HG03378 (cell line): ENCODE results near the gene PAIP2.
"Not testable (repeated sequence)": the region's sequence is repeated elsewhere in the genome, so short reads cannot be mapped to it uniquely, and the experiment has no call there.

ENCODE experiments used
- ATAC-seq: cut with Tn5 transposase; IDR thresholded peaks from one replicate; pipeline ENCODE4 v1.9.1; 2021; ENCODE audit warnings: mild to moderate bottlenecking, moderate library complexity; ENCODE audit not compliant: unreplicated experiment

Gene PAIP2

DNA sequence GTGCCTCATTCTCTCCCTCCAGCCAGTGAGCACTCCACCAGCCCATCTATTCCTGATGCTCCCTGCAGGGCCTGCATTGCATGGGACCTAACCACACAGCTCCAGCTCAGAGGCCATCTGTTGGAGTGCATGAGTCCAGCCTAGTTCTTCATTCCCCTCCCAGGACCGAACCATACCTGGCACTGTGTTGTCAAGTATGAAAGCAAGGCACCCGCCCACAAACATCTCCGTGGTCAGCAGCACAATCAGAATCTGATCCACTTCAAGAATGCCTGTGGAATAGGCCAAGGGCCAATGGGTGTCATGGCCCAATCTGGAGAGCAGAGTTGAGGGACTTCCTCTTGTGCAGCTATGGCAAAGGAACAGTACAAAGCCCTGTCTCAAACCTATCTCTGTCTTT, 35.6 kb downstream of the PAIP2 start:
- ATAC-seq = no peak

DNA sequence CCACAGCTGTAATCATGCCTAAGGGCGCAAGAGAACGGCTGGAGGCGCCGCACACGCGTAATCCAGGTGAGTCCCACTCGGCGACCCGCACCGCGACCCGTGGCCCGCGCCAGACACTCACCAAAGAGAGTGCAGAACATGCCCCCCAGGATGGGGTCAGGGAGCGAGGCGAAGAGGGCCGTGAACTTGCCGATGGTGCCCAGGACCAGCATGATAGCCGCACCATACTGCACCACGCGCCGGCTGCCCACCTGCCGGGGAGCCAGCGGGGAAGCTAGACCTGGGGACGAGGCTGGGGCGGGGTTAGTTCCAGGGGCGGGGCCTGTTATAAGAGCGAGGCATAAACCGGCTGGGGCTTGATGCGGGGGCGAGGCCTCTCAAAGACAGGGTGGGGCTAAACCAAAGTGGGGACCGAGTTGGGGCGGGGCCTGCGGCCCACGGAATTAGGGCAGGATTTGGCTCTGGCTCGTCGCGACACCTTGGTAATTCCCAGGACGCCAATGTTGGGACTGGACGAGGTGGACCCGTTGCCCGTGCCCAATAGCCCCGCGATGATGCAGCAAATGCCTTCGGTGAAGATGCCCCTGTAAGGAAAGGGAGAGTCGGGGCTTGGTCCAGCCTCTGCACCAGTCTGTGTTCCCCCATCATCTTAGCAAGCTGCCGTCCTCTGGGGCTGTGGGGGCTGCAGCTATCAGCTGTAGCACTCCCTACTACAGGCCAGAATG, 36.6 kb downstream of the PAIP2 start:
- ATAC-seq = no peak

DNA sequence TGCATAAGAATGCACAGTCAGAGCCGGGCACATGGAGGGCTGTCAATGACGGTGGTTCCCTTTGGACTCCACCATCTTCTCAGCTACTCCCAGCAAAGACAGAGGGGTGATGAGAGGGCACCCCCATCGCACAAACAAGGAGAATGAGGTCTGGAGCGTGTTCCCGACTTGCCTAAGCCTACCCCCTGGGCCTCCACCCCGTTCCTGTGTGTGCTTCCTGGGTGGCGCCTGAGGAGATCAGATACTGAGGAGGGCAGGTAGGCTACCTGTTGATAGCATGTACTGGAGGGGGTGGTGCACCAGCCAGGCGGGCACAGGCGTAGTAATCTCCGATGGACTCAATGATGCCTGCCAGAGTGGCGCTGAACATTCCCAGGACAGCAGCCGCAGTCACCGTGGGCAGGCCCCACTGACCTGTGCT, 37.3 kb downstream of the PAIP2 start:
- ATAC-seq = no peak

DNA sequence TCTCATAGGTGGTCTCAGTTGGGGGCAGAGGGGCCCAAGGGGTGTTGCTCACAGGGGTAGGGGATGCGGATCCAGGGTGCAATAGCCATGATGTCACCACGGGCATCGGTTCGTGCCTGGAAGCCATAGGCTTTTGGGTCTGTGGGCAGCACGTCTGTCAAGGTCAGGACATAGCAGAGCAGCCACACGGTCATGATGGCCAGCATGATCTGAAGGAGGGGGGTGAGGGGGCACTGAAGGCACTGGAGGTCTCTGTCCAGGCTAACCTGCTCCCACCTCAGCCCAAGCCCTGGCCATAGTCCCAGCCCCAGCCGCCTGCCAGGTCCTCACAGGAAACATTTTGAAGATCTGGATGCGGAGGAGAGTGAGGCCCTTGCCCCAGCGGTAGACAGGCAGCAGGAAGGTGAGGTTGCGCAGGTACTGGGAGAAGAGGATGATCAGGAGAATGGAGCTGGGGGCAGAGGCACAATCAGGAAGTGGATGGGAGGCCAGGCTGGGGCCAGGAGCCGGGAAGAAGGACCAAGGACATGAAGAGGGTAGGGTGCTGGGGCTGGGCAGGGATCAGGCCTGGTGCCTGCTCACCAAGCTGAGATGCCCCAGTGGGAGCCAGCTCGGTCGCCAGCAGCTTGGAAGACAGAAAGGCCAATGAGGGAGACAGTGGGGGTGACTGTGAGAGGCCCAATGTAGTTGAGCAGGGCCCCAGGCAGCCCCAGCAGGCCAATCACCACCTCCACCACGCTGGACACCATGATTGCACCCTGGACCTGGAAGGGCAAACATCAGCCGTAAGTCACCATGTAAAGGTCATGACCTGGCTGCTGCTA, 38.2 kb downstream of the PAIP2 start:
- ATAC-seq = no peak

DNA sequence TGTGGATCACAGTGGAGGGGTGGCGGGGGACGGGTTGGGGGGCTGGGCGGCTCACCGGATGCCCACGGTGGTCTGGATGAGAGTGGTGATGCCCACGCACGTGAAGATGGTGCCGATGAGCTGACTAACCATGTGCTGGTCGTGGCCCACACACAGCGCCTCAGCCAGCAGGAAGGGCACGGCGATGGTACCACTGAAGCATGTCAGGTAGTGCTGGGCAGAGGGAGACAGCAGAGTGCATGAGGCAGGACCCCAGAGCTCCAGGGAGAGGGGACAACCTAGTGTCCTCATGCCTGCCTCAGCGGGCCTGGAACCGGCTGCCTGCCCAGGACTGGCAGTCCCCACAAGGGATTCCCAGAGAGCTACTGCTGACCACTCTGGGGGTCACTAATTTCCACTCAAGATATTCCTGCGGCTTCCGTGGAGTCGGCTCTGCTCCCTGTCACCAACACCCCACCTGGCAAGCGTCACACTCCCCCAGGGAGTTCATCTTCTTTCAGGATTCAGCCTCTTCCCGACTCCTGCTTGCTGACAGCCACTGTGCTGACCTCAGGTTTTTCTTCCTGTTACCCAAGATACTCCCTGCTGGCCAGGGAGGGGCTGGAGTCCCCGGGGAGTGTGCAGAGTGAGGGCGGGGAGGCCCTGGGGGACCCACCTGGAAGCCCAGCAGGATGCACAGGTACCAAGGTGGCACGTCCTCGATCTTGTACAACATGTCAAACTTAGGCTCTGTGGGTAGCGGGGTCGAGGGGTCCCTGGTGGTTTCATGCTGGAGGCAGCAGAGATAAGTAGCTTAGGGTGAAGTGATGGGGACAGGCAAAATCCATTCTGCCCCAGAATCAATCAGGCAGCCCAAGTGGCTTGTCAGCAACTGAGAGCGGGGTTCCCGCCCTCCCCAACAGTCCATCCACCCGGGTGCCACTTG, 40.4 kb downstream of the PAIP2 start:
- ATAC-seq = no peak

DNA sequence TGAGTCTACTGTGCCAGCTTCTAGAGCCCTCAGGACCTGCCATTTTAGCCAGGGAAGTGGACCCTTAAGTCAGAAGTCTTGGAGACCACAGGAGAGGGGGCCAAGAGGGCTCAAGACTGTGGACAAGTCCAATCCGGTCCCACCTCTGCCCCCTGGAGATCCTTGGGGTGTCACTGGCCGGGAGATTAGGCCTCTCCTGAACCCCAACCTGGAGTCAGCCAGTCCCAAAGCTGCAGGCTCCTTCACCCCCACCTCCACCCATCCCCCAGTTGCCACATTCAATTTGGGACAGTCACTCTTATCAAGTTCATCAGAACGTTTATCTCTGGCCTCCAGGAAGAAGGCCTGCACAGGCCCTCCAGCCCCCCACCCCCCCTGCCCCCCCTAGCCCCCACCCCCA, 41.2 kb downstream of the PAIP2 start:
- ATAC-seq = no peak

DNA sequence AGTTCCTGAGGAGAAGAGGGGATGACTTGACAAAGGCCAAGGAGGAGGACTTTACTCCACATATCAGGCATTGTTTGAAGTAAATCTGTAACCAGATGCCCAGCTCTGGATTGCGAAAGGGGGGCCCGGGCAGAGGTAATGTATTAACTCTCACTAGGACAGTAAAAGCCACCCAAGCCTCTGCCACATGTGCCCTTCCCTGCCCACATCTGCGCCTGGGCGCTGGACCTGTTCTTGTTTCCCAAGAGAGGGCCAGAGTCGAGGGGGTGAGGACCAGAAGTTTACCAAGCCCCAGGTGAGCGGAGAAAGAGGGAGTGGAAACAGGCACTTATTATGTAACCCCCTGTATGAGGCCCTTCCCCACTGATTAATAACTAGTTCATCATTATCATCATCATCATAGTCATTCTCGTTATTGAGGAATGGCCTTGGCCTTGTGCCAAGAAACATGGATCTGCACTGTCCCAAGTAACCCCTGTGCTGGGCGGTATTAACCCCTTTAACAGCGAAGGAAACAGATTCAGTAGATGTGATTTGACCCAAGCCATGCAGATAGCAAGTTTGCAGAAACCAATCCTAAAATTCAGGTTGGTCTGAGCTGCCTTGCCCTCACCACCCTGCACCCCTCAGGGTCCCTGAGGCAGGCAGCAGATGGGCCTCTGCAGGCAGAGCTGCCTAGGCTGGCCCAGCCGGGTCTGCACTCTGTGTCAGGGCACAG, 41.8 kb downstream of the PAIP2 start, which contains the start of gene SLC23A1:
SLC23A1 (minus strand) TSS at position 23 of the 718 bp plus-strand sequence. CDS start 44 bp downstream, outside the sequence.
- no peak for ATAC-seq

DNA sequence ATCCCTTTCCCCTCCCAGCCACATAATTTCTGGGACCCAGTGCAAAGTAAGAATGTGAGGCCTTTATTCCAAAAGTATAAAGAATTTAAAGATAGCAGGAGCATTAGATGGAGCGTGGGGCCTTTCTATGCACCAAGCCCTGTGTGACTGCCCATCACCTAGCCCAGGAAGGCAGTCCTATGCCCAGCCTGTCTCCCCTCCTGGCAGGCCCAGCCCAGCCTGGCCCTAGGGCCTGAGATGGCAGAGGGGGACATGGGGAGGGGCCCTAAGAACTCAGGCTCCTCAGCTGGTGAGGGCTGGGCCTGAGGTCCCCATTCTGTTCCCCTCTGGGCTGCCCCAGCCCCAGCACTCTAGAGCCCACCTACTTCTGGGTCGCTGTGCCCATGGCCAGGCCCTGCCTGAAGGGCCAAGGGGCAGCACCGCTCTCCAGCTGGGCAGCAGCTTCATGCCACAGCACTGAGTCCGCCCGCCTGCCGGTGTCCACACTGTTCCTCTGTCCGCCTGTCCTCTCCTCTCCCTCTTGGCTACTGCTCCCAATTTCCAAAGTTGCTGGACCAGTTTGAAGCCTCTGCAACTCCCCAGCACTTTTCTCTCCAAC, 42.4 kb downstream of the PAIP2 start:
- ATAC-seq = no peak

DNA sequence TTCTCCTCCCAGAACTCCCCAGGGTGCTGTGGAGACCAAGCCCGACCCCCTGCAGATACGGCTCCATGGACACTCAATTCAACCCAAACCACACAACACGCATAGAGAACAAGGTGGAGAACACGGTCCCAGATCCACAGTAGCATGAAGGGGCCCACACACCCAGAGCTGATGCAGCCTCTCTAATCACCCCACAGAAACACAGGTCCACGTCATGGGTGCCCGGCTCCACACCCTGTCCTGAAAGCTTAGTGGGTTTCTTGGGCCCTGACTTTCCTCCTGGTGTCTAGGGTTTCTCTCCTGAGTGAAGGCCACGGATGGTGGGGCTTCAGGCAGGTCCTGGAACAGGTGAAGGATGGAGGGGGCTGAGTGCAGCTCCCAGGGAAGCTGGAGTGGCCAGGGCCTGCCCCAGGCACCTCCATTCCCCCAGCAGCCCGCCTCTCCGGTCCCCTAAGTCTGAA, 43.0 kb downstream of the PAIP2 start:
- no peak for ATAC-seq

DNA sequence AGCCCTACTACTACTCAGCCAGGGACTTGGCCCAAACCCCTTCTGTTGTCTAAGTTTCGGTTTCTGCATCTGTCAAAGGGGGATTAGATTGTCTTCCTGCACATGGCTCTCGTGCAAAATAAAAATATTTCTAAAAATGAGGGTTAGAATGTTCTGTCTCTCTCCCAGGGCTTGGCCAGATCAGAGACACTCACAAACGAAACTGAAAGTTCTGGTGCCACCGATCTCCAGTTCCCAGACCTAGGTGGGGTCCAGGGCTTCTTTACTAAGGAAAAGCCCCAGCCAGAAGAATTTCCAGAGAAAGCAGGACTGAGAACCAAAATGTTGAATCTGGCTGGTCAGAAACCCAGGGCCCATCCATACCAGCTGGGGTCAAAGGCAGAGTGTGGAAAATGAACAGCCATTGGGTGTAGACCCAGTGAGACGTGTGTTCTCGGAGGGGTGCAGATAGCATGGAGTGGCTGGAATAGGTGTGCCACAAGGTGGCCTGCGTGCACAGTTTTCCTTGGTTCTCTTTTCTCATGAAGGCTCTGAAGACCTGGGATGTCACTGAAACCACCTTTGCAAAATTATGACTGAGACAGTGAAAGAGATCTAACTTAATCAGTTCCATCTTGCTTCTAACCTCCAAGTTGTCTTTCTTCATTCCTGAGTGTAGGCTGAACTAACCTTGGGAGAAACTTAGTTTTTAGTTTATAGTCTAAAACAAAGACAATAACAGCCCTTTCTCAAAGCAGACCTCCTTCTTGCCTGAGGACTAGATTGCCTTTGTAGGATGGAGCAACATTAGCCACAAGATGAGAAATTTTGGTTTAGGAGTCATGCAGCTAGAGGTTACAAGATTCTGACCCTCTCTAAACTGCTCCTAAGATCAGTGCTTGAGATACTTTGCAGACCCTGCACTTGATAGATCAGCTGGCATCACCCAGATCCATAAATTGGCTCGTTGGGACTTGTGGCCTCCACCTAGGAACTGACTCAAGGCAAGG, 43.7 kb downstream of the PAIP2 start:
- no peak for ATAC-seq

DNA sequence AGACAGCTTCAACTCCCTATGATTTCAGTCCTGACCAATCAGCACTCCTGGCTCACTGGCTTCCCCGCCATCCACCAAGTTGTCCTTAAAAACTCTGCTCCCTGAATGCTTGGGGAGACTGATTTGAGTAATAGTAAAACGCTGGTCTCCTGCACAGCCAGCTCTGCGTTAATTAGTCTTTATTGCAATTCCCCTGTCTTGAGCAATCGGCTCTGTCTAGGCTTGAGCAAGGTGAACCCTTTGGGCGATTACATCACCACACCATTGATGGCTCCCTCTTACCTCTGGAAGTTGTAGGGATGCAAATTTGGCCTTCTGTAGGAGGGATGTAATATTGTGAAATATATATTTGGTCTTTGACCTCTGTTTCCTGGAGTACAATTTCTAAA, 44.4 kb downstream of the PAIP2 start:
- no peak for ATAC-seq

DNA sequence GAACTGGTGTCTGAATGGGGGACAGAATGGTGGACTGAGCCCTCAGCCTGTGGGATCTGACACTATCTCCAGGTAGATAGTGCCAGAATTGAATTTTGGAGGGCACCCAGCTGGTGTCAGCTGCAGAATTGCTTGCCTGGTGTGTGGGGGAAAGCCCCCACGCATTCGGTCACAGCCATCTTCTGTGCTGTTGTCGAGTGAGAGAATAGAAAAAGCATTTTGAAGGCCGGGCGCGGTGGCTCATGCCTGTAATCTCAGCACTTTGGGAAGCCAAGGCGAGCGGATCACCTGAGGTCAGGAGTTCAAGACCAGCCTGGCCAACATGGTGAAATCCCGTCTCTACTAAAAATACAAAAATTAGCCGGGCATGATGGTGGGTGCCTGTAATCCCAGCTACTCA, 45.3 kb downstream of the PAIP2 start:
- ATAC-seq = not testable (repeated sequence)

DNA sequence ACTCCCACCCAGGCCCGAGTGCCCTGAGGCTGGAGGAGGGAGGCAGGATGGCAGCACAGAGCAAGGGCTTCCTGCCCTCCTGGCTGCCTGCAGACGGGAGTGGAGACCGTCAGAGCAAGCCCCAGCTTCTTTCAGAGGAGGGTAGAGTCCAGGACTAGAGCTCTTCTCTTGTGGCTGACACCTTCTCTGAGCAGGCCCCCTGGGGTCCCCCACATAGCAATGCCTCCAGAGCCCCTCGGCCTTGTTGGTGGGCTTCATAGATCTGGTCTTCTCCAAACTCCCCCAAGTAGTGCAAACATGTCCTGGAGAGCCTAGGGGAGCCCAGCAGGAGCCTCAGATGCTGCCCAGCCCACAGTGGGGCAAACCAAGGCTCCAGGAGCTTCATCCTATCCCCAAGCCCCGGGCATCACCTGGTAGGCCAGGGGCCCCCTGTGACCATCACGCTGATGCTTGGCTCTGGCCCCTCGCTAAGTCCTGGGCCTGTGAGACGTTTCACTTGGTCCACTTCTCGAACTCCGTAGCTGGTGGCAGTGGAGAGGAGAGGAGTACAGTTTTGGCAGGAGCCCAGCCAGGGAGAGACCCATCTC, 46.0 kb downstream of the PAIP2 start:
- ATAC-seq = no peak

DNA sequence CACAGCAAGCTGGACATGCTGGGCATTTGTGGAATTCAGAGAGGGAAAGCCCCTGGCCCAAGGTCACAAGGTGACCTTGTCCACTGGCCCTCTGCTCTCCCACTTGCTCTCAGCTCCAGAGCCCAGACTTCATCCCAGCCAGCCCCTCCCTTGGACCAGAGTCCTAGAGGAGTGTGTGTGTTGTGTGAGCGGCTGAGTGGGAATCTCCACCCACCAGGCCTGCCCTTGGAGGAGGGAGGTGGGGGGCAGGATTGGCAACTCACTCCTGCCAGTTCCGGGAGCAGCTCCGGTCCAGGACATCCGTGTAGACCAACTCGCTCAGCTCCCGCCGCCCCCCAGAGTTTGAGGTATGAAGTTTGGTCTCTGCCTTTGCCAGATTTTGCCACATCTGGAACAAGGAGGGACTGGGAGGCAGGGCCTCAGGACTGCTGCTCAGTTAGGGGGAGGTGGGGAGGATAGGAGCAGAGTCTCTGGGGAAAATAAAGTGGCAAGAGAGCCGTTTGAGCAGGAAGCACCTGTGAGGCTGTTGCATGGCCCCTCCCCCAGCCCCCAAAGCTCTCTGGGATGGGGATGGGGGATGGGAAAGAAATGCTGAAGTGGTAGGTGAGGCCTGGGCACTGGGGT, 46.7 kb downstream of the PAIP2 start:
- ATAC-seq = no peak

DNA sequence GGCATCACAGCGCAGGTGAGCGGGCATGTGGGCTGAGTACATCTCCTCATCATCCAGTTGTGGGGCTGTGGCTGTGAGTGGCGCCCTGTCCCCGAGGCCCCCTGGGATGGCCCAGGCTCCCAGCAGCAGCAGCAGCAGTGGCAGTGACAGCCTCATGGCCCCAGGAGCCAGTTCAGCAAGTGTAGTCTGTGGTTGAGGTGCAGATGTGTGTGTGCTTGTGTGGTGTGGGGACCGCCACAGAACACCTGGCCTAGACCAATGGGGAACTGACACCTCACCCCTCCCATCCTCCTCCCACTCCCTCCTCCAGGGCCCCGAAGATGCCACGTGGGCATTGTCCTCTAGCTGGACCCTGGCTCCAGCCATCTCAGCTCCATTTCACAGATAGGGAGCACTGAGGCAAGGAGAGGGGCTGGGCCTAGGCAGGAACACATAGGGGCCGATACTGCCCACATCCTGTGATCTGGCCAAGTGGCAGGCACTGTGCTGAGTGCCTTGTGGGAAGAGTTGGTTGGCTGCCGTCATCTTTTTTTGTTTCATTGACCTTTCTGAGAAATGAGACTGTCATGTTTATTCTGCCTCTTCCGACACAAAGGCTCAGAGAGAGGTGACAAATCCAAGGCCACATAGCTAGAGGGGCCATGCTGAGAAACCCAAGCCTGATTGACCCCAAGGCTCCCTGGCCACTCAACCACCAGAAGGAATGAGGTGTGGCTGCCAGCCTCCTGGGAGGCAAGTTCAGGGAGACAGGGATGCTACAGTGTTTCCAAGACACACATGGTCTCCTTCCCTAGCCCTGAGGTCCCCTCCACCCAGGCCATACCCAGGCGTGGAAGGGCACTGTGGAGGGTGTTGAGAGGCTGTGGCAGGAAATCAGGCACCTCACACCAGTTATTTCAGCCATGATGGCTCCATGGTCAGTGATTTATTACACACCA, 48.3 kb downstream of the PAIP2 start, which contains the start of gene MZB1:
MZB1 (minus strand) TSS at position 213 of the 938 bp plus-strand sequence; CDS start at position 156, 57 bp downstream.
- ATAC-seq = peak; percentile 36

DNA sequence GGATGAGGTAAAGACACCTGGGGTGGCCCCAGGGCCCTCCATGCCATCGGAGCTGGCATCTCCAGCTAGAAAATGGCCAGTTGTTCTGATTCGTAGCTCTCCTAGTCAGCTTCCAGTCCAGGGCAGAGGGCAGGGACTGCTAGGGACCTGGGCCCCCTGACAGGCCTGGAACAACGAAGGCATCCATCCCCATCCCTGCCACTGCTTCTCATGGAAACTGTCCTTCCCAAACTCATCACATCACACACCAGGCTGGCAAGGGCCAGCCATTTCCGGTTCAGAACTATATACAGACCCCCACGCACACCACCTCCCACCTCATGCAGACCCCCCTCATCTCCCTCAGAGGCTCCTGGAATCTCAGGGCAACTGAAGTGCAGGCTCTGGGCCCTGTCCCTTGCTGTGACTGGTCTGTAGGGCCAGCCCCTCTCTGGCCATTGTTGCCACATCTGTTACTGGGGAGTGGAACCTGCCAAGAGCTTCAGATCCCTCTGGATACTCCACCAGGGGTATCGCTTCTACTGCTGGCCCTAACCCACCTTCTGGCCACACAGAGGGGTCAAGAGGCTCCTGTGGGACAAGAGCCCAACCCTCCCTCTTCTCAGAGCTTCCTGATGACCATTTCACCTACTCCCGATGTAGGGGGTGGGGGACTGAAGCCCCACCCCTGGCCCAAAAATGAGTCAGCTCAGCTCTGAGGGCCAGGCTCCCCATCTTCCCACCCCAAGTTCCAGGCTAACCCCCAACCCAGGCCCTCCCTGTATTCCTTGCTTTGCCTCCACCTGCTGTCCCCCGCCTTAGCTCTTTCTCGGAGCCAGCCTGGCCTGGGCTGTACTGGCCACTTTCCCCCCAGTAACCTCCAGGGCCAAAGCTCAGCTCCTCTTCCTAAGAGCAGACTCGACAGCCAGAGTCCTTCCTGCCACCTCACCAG, 49.2 kb downstream of the PAIP2 start:
- no peak for ATAC-seq
